ENCODE results near the gene FOXG1.

Gene FOXG1

GRCh38 chr14:28762303-28762954, 4.2 kb upstream of the FOXG1 start:
- no peak for DNase-seq

GRCh38 chr14:28762955-28763326, 3.6 kb upstream of the FOXG1 start:
- DNase-seq, result no peak

GRCh38 chr14:28763751-28764256, 2.8 kb upstream of the FOXG1 start:
- no peak for DNase-seq

- DNase-seq, result no peak
These were observed 2.1 kb upstream of the FOXG1 start for GRCh38 chr14:28764257-28765160.

- no peak for DNase-seq
These were observed 1.3 kb upstream of the FOXG1 start for GRCh38 chr14:28765169-28765830.

GRCh38 chr14:28765831-28766468, 637 bp upstream of the FOXG1 start:
- DNase-seq, result no peak

- DNase-seq, result no peak
These were observed 654 bp downstream of the FOXG1 start for GRCh38 chr14:28767030-28767852.

- DNase-seq, result no peak
These were observed 1.5 kb downstream of the FOXG1 start for GRCh38 chr14:28767853-28768741.

- DNase-seq, result no peak
These were observed 2.8 kb downstream of the FOXG1 start for GRCh38 chr14:28769276-28769880.

GRCh38 chr14:28770061-28770460, 3.5 kb downstream of the FOXG1 start:
- no peak for DNase-seq

- DNase-seq, result no peak
These were observed 4.0 kb downstream of the FOXG1 start for GRCh38 chr14:28770630-28771029.

GRCh38 chr14:28771168-28771567, 4.6 kb downstream of the FOXG1 start:
- no peak for DNase-seq

- no peak for DNase-seq
These were observed 6.0 kb downstream of the FOXG1 start for GRCh38 chr14:28772613-28773012.

- no peak for DNase-seq
These were observed 6.6 kb downstream of the FOXG1 start for GRCh38 chr14:28773176-28773575.

- DNase-seq, result no peak
These were observed 7.5 kb downstream of the FOXG1 start for GRCh38 chr14:28773861-28774691.

GRCh38 chr14:28774764-28775735, 8.5 kb downstream of the FOXG1 start:
- DNase-seq, result no peak

GRCh38 chr14:28776482-28777266, 10.1 kb downstream of the FOXG1 start:
- DNase-seq, result no peak
